HFFc6 (cell line): Measurements from ENCODE around the gene VAMP3. TPM values are rescaled to one million over a fixed set of nuclear protein-coding genes. Genes with fewer than 3 reads are reported as not detected.

Experiments used
- DNase-seq: peaks from one replicate; pipeline ENCODE4 v3.0.0-alpha.2; 2018
- H3K27ac Mint-ChIP-seq: 2 replicates; pipeline ENCODE4 v1.8.0; 2020; ENCODE audit warnings: mild to moderate bottlenecking, mixed read lengths
- H3K27me3 Mint-ChIP-seq: 2 replicates; pipeline ENCODE4 v1.8.0; 2021; ENCODE audit warnings: mild to moderate bottlenecking, moderate library complexity, mixed read lengths; ENCODE audit not compliant: insufficient read depth
- H3K36me3 Mint-ChIP-seq: 2 replicates; pipeline ENCODE4 v1.8.0; 2021; ENCODE audit warnings: low read depth, mixed read lengths
- H3K4me1 Mint-ChIP-seq: 2 replicates; pipeline ENCODE4 v1.8.0; 2020; ENCODE audit warnings: low read depth, mixed read lengths
- H3K4me3 Mint-ChIP-seq: 2 replicates; pipeline ENCODE4 v1.8.0; 2020; ENCODE audit warnings: mild to moderate bottlenecking, moderate library complexity, mixed read lengths
- H3K9me3 Mint-ChIP-seq: 2 replicates; pipeline ENCODE4 v1.8.0; 2020; ENCODE audit warnings: mild to moderate bottlenecking, mixed read lengths
- total RNA-seq, 6 experiments: library from RNA; stranded (reverse); fragmentation: NEBNext Ultra II Directional; extraction: Animal tissue kit (Norgen Biotek cat#: 25700); gene quantifications; 2 replicates in 1 of 6; 3 replicates in 5 of 6; pipeline ENCODE4 v1.2.3, GENCODE V29; 2021
- TF ChIP-seq, protein P1 (sequence below): fragments of 200-600 bp; sonication (generic); IDR thresholded peaks from 2 replicates; pipeline ENCODE4 v1.5.0; 2021; ENCODE audit warnings: antibody characterized with exemption, mild to moderate bottlenecking

Gene VAMP3
- total RNA-seq, 6 experiments from 2014 or later = 138 to 179 (median 163) TPM

DNA sequence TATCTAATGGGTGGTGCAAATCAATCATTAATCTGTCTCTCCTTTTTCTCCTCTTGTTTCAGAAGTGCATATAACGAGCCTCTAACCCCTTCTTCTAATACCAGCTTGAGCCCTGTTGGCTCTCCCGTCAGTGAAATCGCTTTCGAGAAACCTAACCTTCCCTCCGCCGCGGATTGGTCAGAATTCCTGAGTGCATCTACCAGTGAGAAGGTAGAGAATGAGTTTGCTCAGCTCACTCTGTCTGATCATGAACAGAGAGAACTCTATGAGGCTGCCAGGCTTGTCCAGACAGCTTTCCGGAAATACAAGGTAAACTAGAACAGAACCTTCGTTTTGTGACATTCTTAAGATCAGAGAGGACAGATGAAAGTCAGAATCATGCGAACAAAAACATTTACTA, 25.3 kb upstream of the VAMP3 start:
- Mint-ChIP-seq H3K4me3 (no peak overlapping the region), H3K27ac (no peak overlapping the region), H3K36me3 (no peaks in the 10 kb centered on the region), H3K4me1 (no peaks in the 10 kb centered on the region), H3K9me3 (no peaks in the 10 kb centered on the region), H3K27me3 (peaks cover 43% of the 10 kb centered on the region)
- TF ChIP-seq, protein P1, sequence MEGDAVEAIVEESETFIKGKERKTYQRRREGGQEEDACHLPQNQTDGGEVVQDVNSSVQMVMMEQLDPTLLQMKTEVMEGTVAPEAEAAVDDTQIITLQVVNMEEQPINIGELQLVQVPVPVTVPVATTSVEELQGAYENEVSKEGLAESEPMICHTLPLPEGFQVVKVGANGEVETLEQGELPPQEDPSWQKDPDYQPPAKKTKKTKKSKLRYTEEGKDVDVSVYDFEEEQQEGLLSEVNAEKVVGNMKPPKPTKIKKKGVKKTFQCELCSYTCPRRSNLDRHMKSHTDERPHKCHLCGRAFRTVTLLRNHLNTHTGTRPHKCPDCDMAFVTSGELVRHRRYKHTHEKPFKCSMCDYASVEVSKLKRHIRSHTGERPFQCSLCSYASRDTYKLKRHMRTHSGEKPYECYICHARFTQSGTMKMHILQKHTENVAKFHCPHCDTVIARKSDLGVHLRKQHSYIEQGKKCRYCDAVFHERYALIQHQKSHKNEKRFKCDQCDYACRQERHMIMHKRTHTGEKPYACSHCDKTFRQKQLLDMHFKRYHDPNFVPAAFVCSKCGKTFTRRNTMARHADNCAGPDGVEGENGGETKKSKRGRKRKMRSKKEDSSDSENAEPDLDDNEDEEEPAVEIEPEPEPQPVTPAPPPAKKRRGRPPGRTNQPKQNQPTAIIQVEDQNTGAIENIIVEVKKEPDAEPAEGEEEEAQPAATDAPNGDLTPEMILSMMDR = no peak
- DNase-seq = no peak

DNA sequence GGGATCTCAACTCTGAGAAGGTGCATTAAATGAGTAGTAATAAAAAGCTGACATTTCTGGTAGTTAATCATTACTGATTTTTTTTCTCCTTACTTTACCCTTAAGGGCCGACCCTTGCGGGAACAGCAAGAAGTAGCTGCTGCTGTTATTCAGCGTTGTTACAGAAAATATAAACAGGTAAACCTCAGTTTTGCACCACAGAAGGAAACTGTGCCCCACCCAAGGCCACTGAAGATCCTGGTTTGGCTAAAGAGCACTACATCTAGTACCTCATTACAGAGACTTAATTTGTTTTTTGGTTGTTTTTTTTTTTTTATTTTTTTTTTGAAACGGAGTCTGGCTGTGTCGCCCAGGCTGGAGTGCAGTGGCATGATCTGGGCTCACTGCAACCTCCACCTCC, 23.5 kb upstream of the VAMP3 start:
- Mint-ChIP-seq H3K36me3 (no peaks in the 10 kb centered on the region), H3K4me1 (peaks cover 4% of the 10 kb centered on the region), H3K27me3 (peaks cover 44% of the 10 kb centered on the region)

DNA sequence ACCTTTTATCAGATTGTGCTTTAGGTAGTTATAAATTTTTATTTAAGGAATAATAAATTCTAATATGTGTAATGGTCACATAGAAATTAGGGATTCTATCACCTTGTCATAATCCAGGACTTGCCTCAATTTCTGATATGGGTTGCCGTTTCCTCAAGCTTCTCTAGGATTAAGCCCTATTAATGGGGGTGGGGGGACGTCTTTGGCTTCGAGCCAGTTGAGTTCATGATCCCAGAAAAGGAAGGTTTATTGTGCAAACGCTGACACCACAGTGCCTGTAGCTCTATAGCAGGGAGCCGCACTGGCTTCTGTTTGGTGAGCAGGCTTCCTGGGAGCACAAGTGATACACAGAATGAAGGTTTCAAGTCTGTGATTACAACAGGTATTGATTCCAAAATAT, 22.0 kb upstream of the VAMP3 start:
- Mint-ChIP-seq H3K4me3 (no peak overlapping the region), H3K4me1 (peaks cover 8% of the 10 kb centered on the region), H3K9me3 (no peaks in the 10 kb centered on the region), H3K27ac (no peak overlapping the region), H3K36me3 (no peaks in the 10 kb centered on the region), H3K27me3 (peaks cover 37% of the 10 kb centered on the region)
- no peak for DNase-seq
- TF ChIP-seq, protein P1 = no peak

More for the DNA sequence above, 23.5 kb upstream of the VAMP3 start:
- H3K9me3 Mint-ChIP-seq = no peaks in the 10 kb centered on the region
- TF ChIP-seq, protein P1 = no peak
- no peak overlapping the region for H3K27ac Mint-ChIP-seq
- DNase-seq = no peak
- no peak overlapping the region for H3K4me3 Mint-ChIP-seq

DNA sequence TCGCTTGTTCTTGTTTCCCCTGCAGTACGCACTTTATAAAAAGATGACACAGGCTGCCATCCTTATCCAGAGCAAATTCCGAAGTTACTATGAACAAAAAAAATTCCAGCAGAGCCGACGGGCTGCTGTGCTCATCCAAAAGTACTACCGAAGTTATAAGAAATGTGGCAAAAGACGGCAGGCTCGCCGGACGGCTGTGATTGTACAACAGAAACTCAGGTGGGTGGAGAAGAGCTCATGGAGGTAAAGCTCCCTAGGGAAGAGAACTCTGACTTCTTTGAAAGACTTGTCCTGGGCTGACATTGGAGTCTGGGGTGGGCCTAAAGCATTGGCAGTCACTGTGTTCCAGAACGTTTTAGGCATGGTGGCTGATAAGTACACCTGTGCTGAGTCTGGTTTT, 19.9 kb upstream of the VAMP3 start:
- no peaks in the 10 kb centered on the region for H3K9me3 Mint-ChIP-seq
- TF ChIP-seq, protein P1 = no peak
- H3K27ac Mint-ChIP-seq = no peak overlapping the region
- peaks cover 8% of the 10 kb centered on the region for H3K4me1 Mint-ChIP-seq
- peaks cover 27% of the 10 kb centered on the region for H3K27me3 Mint-ChIP-seq
- no peak for DNase-seq
- H3K4me3 Mint-ChIP-seq = no peak overlapping the region
- no peaks in the 10 kb centered on the region for H3K36me3 Mint-ChIP-seq

DNA sequence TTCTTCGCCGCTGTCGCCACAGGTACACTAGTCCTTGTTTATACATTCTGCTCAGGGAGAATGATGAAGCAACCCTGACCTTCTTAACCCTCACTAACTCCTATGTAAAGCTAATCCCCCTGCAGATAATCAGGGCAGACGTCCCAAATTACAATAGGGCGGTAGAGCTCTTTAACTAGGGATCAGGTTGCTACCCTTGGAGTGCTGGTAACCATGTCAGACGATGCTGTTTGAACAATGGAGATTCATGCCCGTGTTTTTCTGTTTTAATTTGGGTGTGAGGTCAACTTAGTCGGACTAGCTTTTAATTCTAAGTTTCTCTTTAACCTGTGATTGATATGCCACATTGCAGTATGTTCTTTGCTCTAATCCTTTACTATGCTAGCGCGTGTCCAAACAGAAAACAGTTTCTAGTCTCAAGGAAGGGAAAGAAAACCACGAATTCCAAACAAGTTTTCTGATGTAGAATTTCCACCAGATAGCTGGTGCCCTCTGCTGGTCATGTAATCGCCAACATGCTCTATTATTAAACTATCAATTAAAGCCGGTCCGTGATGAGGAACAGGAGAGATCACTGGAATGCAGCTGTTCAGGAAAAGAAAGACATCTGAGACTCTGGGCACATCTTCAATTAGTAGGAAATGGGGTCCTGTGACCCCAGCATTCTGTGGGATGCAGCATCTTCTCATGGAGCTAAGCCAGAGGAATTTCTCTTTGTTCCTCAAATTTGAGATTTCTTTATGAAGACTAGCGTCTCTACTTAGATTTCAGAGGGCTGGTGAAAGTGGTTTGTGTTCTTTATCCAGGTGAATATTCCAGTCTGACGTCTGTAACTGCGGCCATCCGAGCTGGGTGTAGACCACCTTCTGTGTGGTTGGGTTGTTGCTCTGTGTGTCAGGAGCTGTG, 18.3 kb upstream of the VAMP3 start:
- no peaks in the 10 kb centered on the region for H3K9me3 Mint-ChIP-seq
- peaks cover 8% of the 10 kb centered on the region for H3K4me1 Mint-ChIP-seq
- peak; percentile 64 for DNase-seq
- H3K36me3 Mint-ChIP-seq = no peaks in the 10 kb centered on the region
- H3K4me3 Mint-ChIP-seq = peak overlapping the region; percentile 79
- peaks cover 26% of the 10 kb centered on the region for H3K27me3 Mint-ChIP-seq
- H3K27ac Mint-ChIP-seq = no peak overlapping the region
- TF ChIP-seq, protein P1 = peak; percentile 93
